Neural cell (in vitro differentiated cells): ENCODE results near the gene SLFN13. TPM values are rescaled to one million over a fixed set of nuclear protein-coding genes. Genes with fewer than 3 reads are reported as not detected.

Experiments used
- H2AFZ ChIP-seq: fragments of 200-600, 300-800 bp; sonication (generic), shearing (Covaris generic); 2 replicates; pipeline ENCODE4 v1.6.0; 2014; ENCODE audit warnings: low read depth, mild to moderate bottlenecking, antibody characterized with exemption, low read length, moderate library complexity
- H3F3A ChIP-seq: fragments of 200-600 bp; shearing (Covaris generic); 2 replicates; pipeline ENCODE4 v1.6.1; 2016; ENCODE audit warnings: mild to moderate bottlenecking, moderate library complexity, mixed read lengths, antibody characterized with exemption, low read length; ENCODE audit not compliant: insufficient read depth, poor library complexity, severe bottlenecking
- H3K27ac ChIP-seq: fragments of 200-600, 300-800 bp; sonication (generic), shearing (Covaris generic); 2 replicates; pipeline ENCODE4 v1.5.1; 2014; ENCODE audit warnings: mild to moderate bottlenecking, low read length, moderate library complexity
- H3K27me3 ChIP-seq: fragments of 300-800, 200-600 bp; sonication (generic), shearing (Covaris generic); 2 replicates; pipeline ENCODE4 v1.6.0; 2014; ENCODE audit warnings: mild to moderate bottlenecking, low read depth, low read length, moderate library complexity; ENCODE audit not compliant: insufficient read depth
- H3K36me3 ChIP-seq: fragments of 300-800, 200-600 bp; sonication (generic), shearing (Covaris generic); 2 replicates; pipeline ENCODE4 v1.5.1; 2014; ENCODE audit warnings: mild to moderate bottlenecking, antibody characterized with exemption, low read length, moderate library complexity; ENCODE audit not compliant: insufficient read depth
- H3K4me2 ChIP-seq: fragments of 300-800, 200-600 bp; sonication (generic), shearing (Covaris generic); 2 replicates; pipeline ENCODE4 v1.6.0; 2014; ENCODE audit warnings: mild to moderate bottlenecking, low read length
- H3K4me3 ChIP-seq: fragments of 300-800, 200-600 bp; sonication (generic), shearing (Covaris generic); 2 replicates; pipeline ENCODE4 v1.5.1; 2014; ENCODE audit warnings: mild to moderate bottlenecking, low read length, moderate library complexity
- H3K79me2 ChIP-seq: fragments of 200-600 bp; shearing (Covaris generic); replicated peaks from 2 replicates; pipeline ENCODE4 v1.6.0; 2014; ENCODE audit warnings: mild to moderate bottlenecking, low read length, moderate library complexity; ENCODE audit not compliant: insufficient read depth
- H3K9ac ChIP-seq: fragments of 300-800, 200-600 bp; sonication (generic), shearing (Covaris generic); 2 replicates; pipeline ENCODE4 v1.6.1; 2016; ENCODE audit warnings: mild to moderate bottlenecking, low read length, mixed read lengths
- H3K9me2 ChIP-seq: fragments of 200-600 bp; shearing (Covaris generic); 2 replicates; pipeline ENCODE4 v1.6.1; 2016; ENCODE audit warnings: mild to moderate bottlenecking, low read length, mixed read lengths; ENCODE audit not compliant: insufficient read depth
- H3K9me3 ChIP-seq: fragments of 200-600, 300-800 bp; sonication (generic), shearing (Covaris generic); 2 replicates; pipeline ENCODE4 v1.6.1; 2016; ENCODE audit warnings: mild to moderate bottlenecking, mixed run types, low read length, moderate library complexity, mixed read lengths
- H4K20me1 ChIP-seq: fragments of 200-600 bp; shearing (Covaris generic); 2 replicates; pipeline ENCODE4 v1.6.1; 2016; ENCODE audit warnings: mild to moderate bottlenecking, mixed run types; ENCODE audit not compliant: insufficient read depth
- EP300 ChIP-seq: fragments of 450-650 bp; conservative IDR thresholded peaks from 2 replicates; pipeline ENCODE4 v1.6.1; 2014; ENCODE audit warnings: antibody characterized with exemption, mild to moderate bottlenecking, moderate library complexity; ENCODE audit not compliant: poor library complexity, severe bottlenecking
- EZH2 ChIP-seq: fragments of 200-600, 300-800 bp; shearing (Covaris generic), sonication (generic); IDR thresholded peaks from 2 replicates; pipeline ENCODE4 v1.6.1; 2014; ENCODE audit warnings: antibody characterized with exemption, low read length, borderline replicate concordance, mild to moderate bottlenecking; ENCODE audit not compliant: insufficient read depth, poor library complexity, severe bottlenecking
- MXI1 ChIP-seq: fragments of 450-650 bp; conservative IDR thresholded peaks from 2 replicates; pipeline ENCODE4 v1.6.1; 2014; ENCODE audit warnings: antibody characterized with exemption, mild to moderate bottlenecking; ENCODE audit not compliant: poor library complexity, severe bottlenecking
- POLR2AphosphoS5 ChIP-seq: IDR thresholded peaks from 2 replicates; pipeline ENCODE4 v1.6.1; 2012
- RAD21 ChIP-seq: fragments of 450-650 bp; conservative IDR thresholded peaks from 2 replicates; pipeline ENCODE4 v1.6.1; 2014; ENCODE audit warnings: antibody characterized with exemption, mild to moderate bottlenecking, moderate library complexity
- REST ChIP-seq: IDR thresholded peaks from 2 replicates; pipeline ENCODE4 v1.6.1; 2012; ENCODE audit warnings: borderline replicate concordance
- SMC3 ChIP-seq: fragments of 450-650 bp; conservative IDR thresholded peaks from 2 replicates; pipeline ENCODE4 v1.6.1; 2014; ENCODE audit warnings: antibody characterized with exemption, mild to moderate bottlenecking, moderate library complexity; ENCODE audit not compliant: poor library complexity
- TAF1 ChIP-seq: IDR thresholded peaks from 2 replicates; pipeline ENCODE4 v1.6.1; 2012; ENCODE audit warnings: low read depth
- polyA plus RNA-seq: library from polyadenylated mRNA; depleted of rRNA; stranded (reverse); fragments of >200 nt; gene quantifications from 2 replicates; pipeline ENCODE4 v1.2.3, GENCODE V29; 2014

SLFN13 gene
- polyA plus RNA-seq, 1 donor from 2014 or later, result 0.20 TPM

GRCh38 chr17:35433075-35433894 is 15.3 kb downstream of the SLFN13 start:
- no peaks in the 10 kb centered on the region for H3K27me3 ChIP-seq
- no peaks in the 10 kb centered on the region for H4K20me1 ChIP-seq
- H3K36me3 ChIP-seq, result no peaks in the 10 kb centered on the region
- no peak overlapping the region for H3K27ac ChIP-seq
- no peaks in the 10 kb centered on the region for H3K79me2 ChIP-seq
- H3K4me3 ChIP-seq, result no peak overlapping the region
- no peak overlapping the region for H3K9ac ChIP-seq
- no peaks in the 10 kb centered on the region for H3K9me2 ChIP-seq
- TF ChIP-seq EZH2 (no peak), TAF1 (no peak), POLR2AphosphoS5 (no peak), SMC3 (no peak), RAD21 (no peak), MXI1 (no peak)
- no peak overlapping the region for H2AFZ ChIP-seq
- no peaks in the 10 kb centered on the region for H3F3A ChIP-seq
- H3K4me2 ChIP-seq, result no peak overlapping the region
- H3K9me3 ChIP-seq, result no peaks in the 10 kb centered on the region

GRCh38 chr17:35432176-35433074 is 16.1 kb downstream of the SLFN13 start, which contains the start of gene SLFN12:
SLFN12 (minus strand) TSS chr17:35432500; CDS start chr17:35423028, 9,472 bp downstream.
- H3K4me3 ChIP-seq, result no peak within 1 kb of the TSS
- no peaks in the 10 kb centered on the region for H3K36me3 ChIP-seq
- no peaks in the 10 kb centered on the region for H3F3A ChIP-seq
- H3K4me2 ChIP-seq, result no peak within 1 kb of the TSS
- H3K79me2 ChIP-seq, result no peaks in the 10 kb centered on the region
- no peak within 1 kb of the TSS for H3K9ac ChIP-seq
- H3K27ac ChIP-seq, result no peak within 1 kb of the TSS
- no peaks in the 10 kb centered on the region for H3K9me2 ChIP-seq
- no peaks in the 10 kb centered on the region for H3K27me3 ChIP-seq
- H2AFZ ChIP-seq, result no peak within 1 kb of the TSS
- TF ChIP-seq MXI1 (no peak), EP300 (no peak), RAD21 (no peak), TAF1 (no peak), SMC3 (no peak), REST (no peak), EZH2 (no peak)
- no peaks in the 10 kb centered on the region for H3K9me3 ChIP-seq
- H4K20me1 ChIP-seq, result no peaks in the 10 kb centered on the region
